Activated effector memory CD4-positive, alpha-beta T cell treated with Interleukin-2 at 50 U/mL for 16 hours (primary cell): Measurements from ENCODE around the gene DBF4B.

Source experiments
- DNase-seq: peaks from one replicate; pipeline ENCODE4 v3.0.0-alpha.2; 2020

DBF4B gene

GRCh38 chr17:44760474-44761308, 52.2 kb downstream of the DBF4B start:
- DNase-seq = no peak

GRCh38 chr17:44761932-44762810, 53.7 kb downstream of the DBF4B start:
- DNase-seq = no peak

- no peak for DNase-seq
Observed at GRCh38 chr17:44763170-44763569, 54.7 kb downstream of the DBF4B start.

DNA sequence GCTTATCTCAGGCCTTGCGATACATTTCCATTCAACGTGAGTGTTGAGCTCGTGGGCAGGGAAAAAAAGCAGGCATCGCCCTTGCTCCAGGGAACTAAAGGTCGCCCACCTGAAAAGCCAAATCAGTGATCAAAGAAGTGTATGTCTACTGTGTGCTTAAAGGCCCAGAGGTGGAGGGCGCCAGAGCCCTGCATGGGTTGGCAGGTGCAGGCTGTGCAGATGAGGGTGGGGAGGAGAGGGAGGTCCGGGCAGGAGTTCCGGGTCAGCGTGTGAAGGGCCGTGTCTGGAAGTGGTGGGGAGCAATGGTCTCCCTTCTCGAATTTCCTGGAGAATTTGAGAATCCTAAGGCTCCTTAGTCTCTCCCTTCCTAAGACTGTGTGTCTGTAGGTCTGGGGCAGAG, 57.5 kb downstream of the DBF4B start:
- DNase-seq = no peak

- no peak for DNase-seq
Observed at GRCh38 chr17:44766409-44767038, 58.1 kb downstream of the DBF4B start.

DNA sequence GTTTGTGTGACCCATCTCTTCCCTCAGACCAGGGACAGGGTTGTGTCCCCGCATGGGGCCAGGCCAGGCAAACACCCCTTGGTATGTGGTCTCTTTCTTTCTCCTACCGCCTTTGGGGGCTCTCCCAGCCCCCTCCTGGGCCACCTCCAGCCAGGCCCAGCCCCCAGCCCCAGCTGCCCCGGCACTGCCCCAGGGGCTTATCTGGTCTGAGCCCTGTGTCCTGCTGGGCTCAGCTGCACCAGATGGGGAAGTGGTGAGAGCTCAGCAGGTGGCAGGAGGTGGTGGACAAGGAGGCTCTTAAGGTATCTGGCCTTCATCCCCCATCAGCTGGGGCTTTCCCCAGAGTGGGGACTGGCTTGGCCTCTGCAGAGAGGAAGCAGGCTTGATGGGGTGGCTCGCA, 59.0 kb downstream of the DBF4B start:
- no peak for DNase-seq

GRCh38 chr17:44768505-44769142, 60.2 kb downstream of the DBF4B start:
- no peak for DNase-seq

- no peak for DNase-seq
Observed at GRCh38 chr17:44769230-44769629, 60.8 kb downstream of the DBF4B start.

- DNase-seq = no peak
Observed at GRCh38 chr17:44769647-44770084, 61.2 kb downstream of the DBF4B start.

GRCh38 chr17:44770166-44770925, 61.9 kb downstream of the DBF4B start:
- no peak for DNase-seq

DNA sequence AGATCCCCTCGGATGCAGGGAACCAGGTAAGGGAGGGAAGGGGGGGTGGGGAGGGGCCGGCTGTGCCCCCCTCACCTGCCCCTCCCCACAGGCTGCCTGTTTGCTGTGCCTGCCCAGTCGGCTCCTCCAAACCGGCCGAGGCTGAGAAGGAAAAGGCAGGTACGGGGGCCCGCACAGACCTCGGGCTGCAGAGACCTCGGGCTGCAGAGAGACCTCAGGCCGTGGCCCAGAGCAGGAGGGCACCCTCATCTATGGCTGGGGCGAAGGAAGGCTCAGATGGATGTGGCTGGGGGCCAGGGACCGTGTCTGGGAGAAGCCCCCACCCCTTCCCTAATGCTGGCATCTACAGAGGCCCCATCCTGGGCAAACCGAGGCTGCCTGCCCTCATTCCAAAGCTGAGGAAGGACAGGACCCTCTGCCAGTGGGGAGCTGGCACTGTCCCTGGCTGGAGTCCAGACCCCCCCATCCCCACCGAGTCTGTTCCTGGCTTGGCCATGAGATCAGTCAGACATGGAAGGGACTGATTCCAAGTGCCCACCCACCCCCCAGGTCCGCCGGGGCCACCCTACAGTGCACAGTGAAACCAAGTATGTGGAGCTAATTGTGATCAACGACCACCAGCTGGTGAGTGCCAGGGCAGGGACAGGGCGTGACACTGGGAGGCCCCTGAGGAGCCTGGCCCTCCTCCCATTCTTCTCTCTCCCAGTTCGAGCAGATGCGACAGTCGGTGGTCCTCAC, 64.0 kb downstream of the DBF4B start:
- DNase-seq = no peak

DNA sequence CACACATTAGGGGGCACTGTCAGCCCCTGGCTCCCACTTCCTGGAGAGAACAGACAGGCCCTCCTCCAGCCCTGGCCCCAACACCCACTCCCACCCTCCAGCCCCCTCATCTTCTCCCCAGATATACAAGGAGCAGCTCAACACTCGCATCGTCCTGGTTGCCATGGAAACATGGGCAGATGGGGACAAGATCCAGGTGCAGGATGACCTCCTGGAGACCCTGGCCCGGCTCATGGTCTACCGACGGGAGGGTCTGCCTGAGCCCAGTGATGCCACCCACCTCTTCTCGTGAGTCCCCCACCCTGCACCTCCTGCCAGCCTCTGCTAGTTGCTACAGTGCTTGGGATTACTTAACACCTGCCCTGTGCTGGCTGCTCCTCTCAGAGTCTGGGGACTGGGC, 64.7 kb downstream of the DBF4B start:
- DNase-seq = no peak

GRCh38 chr17:44774271-44775135, 66.0 kb downstream of the DBF4B start:
- peak; percentile 81 for DNase-seq

DNA sequence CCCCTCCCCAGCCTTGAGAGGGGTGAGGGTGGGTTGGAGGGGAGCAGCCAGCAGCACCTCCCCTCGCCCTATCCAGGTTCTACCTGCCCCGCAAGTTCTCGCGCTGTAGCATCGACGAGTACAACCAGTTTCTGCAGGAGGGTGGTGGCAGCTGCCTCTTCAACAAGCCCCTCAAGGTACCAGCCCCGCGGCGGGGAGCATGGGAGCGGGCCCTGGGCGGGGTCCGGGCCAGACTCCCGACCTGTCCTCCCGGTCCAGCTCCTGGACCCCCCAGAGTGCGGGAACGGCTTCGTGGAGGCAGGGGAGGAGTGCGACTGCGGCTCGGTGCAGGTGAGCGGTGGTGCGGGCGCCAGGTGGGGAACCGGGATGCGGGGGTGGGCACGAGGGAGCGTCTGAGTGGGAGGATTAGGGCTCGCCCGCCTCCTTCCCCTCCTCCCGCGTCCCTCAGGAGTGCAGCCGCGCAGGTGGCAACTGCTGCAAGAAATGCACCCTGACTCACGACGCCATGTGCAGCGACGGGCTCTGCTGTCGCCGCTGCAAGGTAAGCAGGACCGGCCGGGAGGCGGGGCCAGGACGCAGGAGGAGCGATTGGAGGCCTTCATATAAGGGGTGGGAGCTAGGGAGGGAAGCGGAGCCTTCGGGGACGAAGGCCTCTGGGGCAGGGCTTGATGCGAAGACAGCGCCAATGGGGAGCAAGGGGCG, 66.8 kb downstream of the DBF4B start:
- DNase-seq = peak; percentile 97

DNA sequence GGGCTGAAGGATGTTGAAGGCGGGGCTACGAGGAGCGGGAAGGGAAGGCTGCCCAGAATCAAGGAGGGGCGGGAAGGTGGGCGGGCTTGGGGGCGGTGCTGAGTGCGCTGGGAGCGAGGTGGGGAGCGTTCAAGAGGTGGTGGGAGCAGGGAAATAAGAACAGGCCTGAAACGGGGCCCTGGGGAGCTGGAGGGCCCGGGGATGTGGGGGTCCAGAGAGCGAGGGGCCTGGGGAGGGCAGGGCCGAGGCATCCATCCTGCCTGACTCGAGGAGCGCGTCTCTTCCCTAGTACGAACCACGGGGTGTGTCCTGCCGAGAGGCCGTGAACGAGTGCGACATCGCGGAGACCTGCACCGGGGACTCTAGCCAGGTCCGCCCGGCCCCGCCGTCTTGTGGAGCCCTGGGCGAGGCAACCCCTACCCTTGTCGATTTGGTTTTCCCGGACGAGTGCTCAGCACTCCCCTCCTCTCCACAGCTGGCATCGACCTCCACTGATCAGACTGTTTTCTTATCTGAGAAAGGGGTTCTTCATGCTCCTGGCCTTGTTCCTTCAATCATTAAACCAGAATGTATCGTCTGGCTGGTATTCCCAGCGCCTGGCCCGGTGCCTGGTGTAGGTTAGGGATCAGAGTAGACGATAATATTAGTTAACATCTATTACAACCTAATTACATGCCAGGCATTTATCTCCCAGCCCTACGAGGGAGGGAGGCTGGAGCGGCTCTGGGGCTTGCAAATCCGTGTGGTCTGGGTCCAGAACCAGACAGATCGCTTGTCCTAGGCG, 67.6 kb downstream of the DBF4B start:
- no peak for DNase-seq

DNA sequence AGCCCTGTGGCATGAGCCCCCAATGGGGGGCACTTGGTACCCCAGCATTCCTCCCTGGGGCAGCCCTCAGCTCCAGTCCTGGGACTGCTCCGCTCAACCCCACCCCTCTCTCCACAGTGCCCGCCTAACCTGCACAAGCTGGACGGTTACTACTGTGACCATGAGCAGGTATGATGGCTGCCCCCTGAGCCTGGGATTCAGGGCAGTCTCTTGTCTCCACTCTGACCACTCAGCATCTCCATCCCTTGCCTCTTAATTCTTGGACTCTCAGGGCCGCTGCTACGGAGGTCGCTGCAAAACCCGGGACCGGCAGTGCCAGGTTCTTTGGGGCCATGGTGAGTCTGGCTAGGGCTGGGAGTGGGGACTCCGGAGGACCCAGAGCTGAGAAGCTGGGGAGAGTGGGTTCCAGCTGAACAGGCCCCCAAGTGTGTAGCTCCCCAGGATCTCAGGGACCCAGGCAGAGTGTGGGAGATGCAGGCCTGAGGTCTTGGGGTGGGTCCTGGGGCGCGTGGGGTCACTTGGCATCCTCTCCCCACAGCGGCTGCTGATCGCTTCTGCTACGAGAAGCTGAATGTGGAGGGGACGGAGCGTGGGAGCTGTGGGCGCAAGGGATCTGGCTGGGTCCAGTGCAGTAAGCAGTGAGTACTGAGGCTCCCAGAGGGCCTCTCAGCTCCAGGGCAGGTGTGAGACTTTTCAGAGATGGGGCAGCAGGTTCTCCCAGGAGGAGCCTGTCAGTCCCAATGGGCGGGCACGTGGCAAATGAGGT, 68.3 kb downstream of the DBF4B start:
- DNase-seq = no peak

DNA sequence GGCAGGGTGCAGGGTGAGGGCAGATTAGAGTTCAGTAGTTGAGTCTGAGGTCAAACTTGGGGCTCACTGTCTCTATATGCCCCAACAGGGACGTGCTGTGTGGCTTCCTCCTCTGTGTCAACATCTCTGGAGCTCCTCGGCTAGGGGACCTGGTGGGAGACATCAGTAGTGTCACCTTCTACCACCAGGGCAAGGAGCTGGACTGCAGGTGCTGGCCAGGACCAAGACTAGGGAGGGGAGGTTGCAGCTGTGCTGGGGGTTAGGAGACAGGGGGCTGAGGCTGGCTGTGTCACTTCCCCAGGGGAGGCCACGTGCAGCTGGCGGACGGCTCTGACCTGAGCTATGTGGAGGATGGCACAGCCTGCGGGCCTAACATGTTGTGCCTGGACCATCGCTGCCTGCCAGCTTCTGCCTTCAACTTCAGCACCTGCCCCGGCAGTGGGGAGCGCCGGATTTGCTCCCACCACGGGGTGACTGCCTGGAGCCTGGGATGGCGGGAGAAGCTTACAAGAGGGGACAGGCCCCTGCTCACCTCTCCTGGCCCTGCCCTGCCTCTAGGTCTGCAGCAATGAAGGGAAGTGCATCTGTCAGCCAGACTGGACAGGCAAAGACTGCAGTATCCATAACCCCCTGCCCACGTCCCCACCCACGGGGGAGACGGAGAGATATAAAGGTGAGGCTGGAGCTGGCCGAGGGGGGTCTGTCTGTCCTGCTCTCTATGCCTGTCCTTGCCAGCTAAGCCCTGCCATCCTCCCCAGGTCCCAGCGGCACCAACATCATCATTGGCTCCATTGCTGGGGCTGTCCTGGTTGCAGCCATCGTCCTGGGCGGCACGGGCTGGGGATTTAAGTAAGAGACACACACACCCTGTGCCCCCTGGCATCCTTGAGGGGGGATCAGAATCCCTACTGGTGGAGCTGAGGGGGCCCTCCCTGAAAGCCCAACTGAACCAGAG, 69.2 kb downstream of the DBF4B start:
- DNase-seq = no peak
